ENCODE results near the gene REX1BD.

The REX1BD gene

DNA sequence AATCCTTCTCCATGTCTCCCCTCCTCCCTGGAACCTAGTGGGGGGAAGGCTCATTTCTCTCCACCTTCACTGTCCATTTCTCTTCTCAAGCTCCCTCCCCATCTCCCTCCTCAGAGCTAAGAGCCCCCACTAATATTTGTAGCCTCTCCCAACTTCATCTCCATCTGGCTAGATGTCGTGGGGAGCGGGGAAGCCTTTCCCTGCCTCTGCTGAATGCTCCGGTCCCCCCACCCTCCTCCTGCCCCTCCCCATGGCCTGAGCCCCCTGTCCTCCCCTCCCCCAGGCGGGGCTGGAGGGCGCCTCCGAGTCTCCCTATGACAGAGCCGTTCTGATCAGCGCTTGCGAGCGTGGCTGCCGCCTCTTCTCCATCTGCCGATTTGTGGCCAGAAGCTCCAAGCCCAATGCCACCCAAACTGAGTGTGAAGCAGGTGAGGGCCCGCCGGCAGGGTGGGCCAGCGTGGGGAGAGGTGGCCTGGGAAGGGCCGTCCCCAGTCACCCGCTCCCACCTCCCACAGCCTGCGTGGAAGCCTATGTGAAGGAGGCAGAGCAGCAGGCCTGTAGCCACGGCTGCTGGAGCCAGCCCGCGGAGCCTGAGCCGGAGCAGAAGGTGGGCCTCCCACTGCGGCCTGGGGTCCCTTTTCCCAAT is 25.1 kb downstream of the REX1BD start:
- no peak for DNase-seq (ENCODE audit: low read depth, low spot score)

DNA sequence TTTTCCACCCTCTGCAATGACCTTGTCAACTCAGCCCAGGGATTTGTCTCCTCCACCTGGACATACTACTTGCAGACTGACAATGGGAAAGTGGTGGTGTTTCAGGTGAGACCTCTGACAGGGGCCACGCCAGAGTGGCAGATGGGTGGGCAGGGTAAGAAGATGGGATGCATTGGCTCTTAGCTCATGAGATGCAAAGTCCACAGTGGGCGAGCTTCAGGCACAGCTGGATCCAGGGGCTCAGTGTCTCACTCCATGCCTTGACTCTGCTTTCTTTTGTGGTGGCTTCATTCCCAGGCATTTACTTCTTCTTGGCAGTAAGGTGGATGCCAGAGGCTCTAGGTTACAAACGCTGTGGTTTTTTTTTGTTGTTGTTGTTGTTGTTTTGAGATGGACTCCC is 27.4 kb downstream of the REX1BD start:
- DNase-seq (ENCODE audit: low read depth, low spot score), result no peak

DNA sequence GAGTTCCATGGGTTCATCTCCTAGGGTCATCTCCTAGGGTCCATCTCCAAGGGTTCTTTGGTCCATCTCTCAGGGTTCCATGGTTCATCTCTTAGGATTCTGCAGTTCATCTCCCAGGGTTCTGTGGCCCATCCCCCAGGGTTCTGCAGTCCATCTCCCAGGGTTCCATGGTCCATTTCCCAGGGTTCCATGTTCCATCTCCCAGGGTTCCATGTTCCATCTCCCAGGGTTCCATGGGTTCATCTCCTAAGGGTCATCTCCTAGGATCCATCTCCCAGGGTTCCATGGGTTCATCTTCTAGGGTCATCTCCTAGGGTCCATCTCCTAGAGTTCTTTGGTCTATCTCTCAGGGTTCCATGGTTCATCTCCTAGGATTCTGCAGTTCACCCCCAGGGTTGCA is 29.0 kb downstream of the REX1BD start:
- DNase-seq (ENCODE audit: low read depth, low spot score), result no peak

GRCh38 chr19:18618236-18618635 is 29.6 kb downstream of the REX1BD start:
- no peak for DNase-seq (ENCODE audit: low read depth, low spot score)

DNA sequence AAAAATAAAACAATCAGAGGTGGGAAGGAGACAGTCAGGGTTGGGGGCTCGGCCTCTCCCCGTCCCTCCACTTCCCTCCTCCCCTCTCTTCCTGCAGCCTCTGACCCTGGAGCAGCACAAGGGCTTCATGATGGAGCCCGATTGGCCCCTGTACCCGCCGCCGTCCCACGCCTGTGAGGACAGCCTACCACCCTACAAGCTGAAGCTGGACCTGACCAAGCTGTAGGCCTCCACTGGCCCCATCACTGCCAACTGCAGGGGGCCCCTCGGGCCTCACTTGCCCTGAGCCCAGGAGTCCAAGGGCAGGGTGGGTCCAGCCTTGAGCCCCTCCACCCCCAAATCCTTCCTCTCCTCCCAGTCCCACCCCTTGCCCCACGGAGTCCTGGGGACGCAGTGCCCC is 31.7 kb downstream of the REX1BD start:
- DNase-seq (ENCODE audit: low read depth, low spot score), result no peak

GRCh38 chr19:18620902-18621301 is 32.3 kb downstream of the REX1BD start:
- no peak for DNase-seq (ENCODE audit: low read depth, low spot score)

DNA sequence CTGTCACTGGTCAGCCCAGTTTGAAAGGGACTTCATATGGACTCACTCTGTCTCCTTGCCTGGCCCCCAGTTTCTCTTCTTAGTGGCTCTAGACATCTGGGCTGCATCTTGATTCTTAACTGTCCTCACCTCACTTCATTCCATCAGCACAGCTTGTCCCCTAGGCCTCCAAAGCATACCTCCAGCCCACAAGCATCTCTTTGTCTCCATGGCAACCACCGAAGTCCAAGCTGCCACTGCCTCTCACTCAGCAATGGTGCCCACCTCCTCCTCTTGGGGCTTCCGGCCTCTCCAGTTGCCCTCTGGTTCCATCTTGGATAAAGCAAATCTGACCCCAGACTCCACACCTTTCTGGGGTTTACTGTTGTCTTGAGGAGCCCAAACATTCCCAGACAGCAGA is 38.3 kb downstream of the REX1BD start:
- DNase-seq (ENCODE audit: low read depth, low spot score), result no peak

GRCh38 chr19:18629166-18630088 is 40.8 kb downstream of the REX1BD start:
- no peak for DNase-seq (ENCODE audit: low read depth, low spot score)

- DNase-seq (ENCODE audit: low read depth, low spot score), result no peak
Measured at GRCh38 chr19:18633321-18633720, 44.7 kb downstream of the REX1BD start.

GRCh38 chr19:18634612-18635297 is 46.2 kb downstream of the REX1BD start:
- no peak for DNase-seq (ENCODE audit: low read depth, low spot score)

- DNase-seq (ENCODE audit: low read depth, low spot score), result no peak
Measured at GRCh38 chr19:18635831-18636182, 47.2 kb downstream of the REX1BD start.

GRCh38 chr19:18636183-18636968 is 47.8 kb downstream of the REX1BD start:
- peak; percentile 98 for DNase-seq (ENCODE audit: low read depth, low spot score)

- no peak for DNase-seq (ENCODE audit: low read depth, low spot score)
Measured at GRCh38 chr19:18636969-18637629, 48.5 kb downstream of the REX1BD start, which contains the start of gene KLHL26. Gene KLHL26, plus strand, starts transcription at chr19:18637028. Its CDS starts 27 bp downstream, at chr19:18637055.

- no peak for DNase-seq (ENCODE audit: low read depth, low spot score)
Measured at GRCh38 chr19:18637673-18638630, 49.4 kb downstream of the REX1BD start.

GRCh38 chr19:18639706-18640243 is 51.2 kb downstream of the REX1BD start:
- no peak for DNase-seq (ENCODE audit: low read depth, low spot score)
